Activated naive CD4-positive, alpha-beta T cell treated with anti-CD3 and anti-CD28 coated beads for 36 hours (primary cell): ENCODE data around the gene RNU1-4. TPM values are rescaled to one million over a fixed set of nuclear protein-coding genes. Genes with fewer than 3 reads are reported as not detected.
"Not testable (repeated sequence)": the region's sequence is repeated elsewhere in the genome, so short reads cannot be mapped to it uniquely, and the experiment has no call there.

Experiments used
- CTCF ChIA-PET: fragments of 350-600 bp; sonication (Branson Sonifier 250); formaldehyde crosslinking; loops from one replicate; lab custom pipeline; 2021; ENCODE audit warnings: antibody characterized with exemption; lab: Charles Lee
- DNase-seq: peaks from one replicate; pipeline ENCODE4 v3.0.0-alpha.2; 2020
- H3K27ac Mint-ChIP-seq: one replicate; pipeline ENCODE4 v1.8.0; 2021; ENCODE audit warnings: mild to moderate bottlenecking, mixed read lengths
- H3K27me3 Mint-ChIP-seq: one replicate; pipeline ENCODE4 v1.8.0; 2021; ENCODE audit warnings: low read depth, mixed read lengths
- H3K36me3 Mint-ChIP-seq: one replicate; pipeline ENCODE4 v1.8.0; 2021; ENCODE audit warnings: low read depth, mixed read lengths
- H3K4me1 Mint-ChIP-seq: one replicate; pipeline ENCODE4 v1.8.0; 2021; ENCODE audit warnings: low read depth, mixed read lengths
- H3K4me3 Mint-ChIP-seq: one replicate; pipeline ENCODE4 v1.8.0; 2021; ENCODE audit warnings: mild to moderate bottlenecking, moderate library complexity, mixed read lengths
- H3K9me3 Mint-ChIP-seq: one replicate; pipeline ENCODE4 v1.8.0; 2021; ENCODE audit warnings: mixed read lengths
- intact Hi-C: fragments of 100-400 bp; cut with micrococcal nuclease; formaldehyde crosslinking; loops from one replicate; pipeline ENCODE4 v1.15.1; 2023
- total RNA-seq, 2 experiments: library from RNA; stranded (reverse); gene quantifications; one replicate each; pipeline ENCODE4 v1.2.3, GENCODE V29; 2021

RNU1-4 gene
- total RNA-seq, 2 experiments from 2014 or later, result 1,341 to 1,386 TPM

GRCh38 chr1:16701189-16701588 is 39.1 kb upstream of the RNU1-4 start:
- intact Hi-C loops, H3K27ac Mint-ChIP-seq, H3K27me3 Mint-ChIP-seq, H3K4me3 Mint-ChIP-seq, H3K4me1 Mint-ChIP-seq, DNase-seq, H3K9me3 Mint-ChIP-seq, H3K36me3 Mint-ChIP-seq: not testable (repeated sequence)
- CTCF ChIA-PET, result interaction anchor here (1.3 to 1.7 kb wide), 4 partner anchors 8 to 26 kb away, joined by 3 to 5 read pairs (median 4); no protein-coding TSS in a partner anchor

- H3K27me3 Mint-ChIP-seq, H3K36me3 Mint-ChIP-seq, H3K4me3 Mint-ChIP-seq, H3K4me1 Mint-ChIP-seq, H3K9me3 Mint-ChIP-seq, intact Hi-C loops, H3K27ac Mint-ChIP-seq, DNase-seq: not testable (repeated sequence)
- CTCF ChIA-PET, result interaction anchor here (1.0 to 1.3 kb wide), 2 partner anchors 8 to 9 kb away, joined by 3 to 5 read pairs; no protein-coding TSS in a partner anchor
Measured at GRCh38 chr1:16702280-16702679, 38.0 kb upstream of the RNU1-4 start.

- H3K4me3 Mint-ChIP-seq, H3K27ac Mint-ChIP-seq, H3K4me1 Mint-ChIP-seq, H3K27me3 Mint-ChIP-seq, H3K9me3 Mint-ChIP-seq, DNase-seq, H3K36me3 Mint-ChIP-seq, intact Hi-C loops: not testable (repeated sequence)
- CTCF ChIA-PET, result interaction anchor here (1.0 kb wide), 2 partner anchors 8 to 82 kb away, joined by 3 read pairs; no protein-coding TSS in a partner anchor
Measured at GRCh38 chr1:16703141-16703540, 37.2 kb upstream of the RNU1-4 start.

- H3K27me3 Mint-ChIP-seq, H3K4me3 Mint-ChIP-seq, H3K36me3 Mint-ChIP-seq, H3K9me3 Mint-ChIP-seq, DNase-seq, H3K27ac Mint-ChIP-seq, intact Hi-C loops, H3K4me1 Mint-ChIP-seq: not testable (repeated sequence)
- CTCF ChIA-PET, result interaction anchor here (1.0 kb wide), 1 partner anchor 83 kb away, joined by 3 read pairs; no protein-coding TSS in a partner anchor
Measured at GRCh38 chr1:16703602-16704001, 36.7 kb upstream of the RNU1-4 start.

- H3K27ac Mint-ChIP-seq, DNase-seq, H3K4me3 Mint-ChIP-seq, H3K27me3 Mint-ChIP-seq, H3K4me1 Mint-ChIP-seq, intact Hi-C loops, H3K36me3 Mint-ChIP-seq, H3K9me3 Mint-ChIP-seq: not testable (repeated sequence)
- CTCF ChIA-PET, result interaction anchor here (1.0 kb wide), 1 partner anchor 83 kb away, joined by 3 read pairs; no protein-coding TSS in a partner anchor
Measured at GRCh38 chr1:16704076-16704475, 36.2 kb upstream of the RNU1-4 start.

- H3K27me3 Mint-ChIP-seq, DNase-seq, H3K9me3 Mint-ChIP-seq, H3K4me1 Mint-ChIP-seq, H3K27ac Mint-ChIP-seq, intact Hi-C loops, H3K36me3 Mint-ChIP-seq, H3K4me3 Mint-ChIP-seq: not testable (repeated sequence)
- CTCF ChIA-PET, result interaction anchor here (0.6 kb wide), 2 partner anchors 10 to 84 kb away, joined by 3 read pairs; no protein-coding TSS in a partner anchor
Measured at GRCh38 chr1:16704502-16705100, 35.7 kb upstream of the RNU1-4 start.

- H3K4me1 Mint-ChIP-seq, DNase-seq, H3K9me3 Mint-ChIP-seq, H3K4me3 Mint-ChIP-seq, H3K27ac Mint-ChIP-seq, H3K27me3 Mint-ChIP-seq, H3K36me3 Mint-ChIP-seq, intact Hi-C loops: not testable (repeated sequence)
- CTCF ChIA-PET, result interaction anchor here (0.5 to 1.5 kb wide), 6 partner anchors 12 to 102 kb away, joined by 3 to 4 read pairs (median 3); no protein-coding TSS in a partner anchor
Measured at GRCh38 chr1:16706302-16706701, 34.0 kb upstream of the RNU1-4 start.

GRCh38 chr1:16707130-16708093 is 32.9 kb upstream of the RNU1-4 start:
- DNase-seq, H3K4me3 Mint-ChIP-seq, H3K36me3 Mint-ChIP-seq, H3K9me3 Mint-ChIP-seq, intact Hi-C loops, H3K27me3 Mint-ChIP-seq, H3K27ac Mint-ChIP-seq, H3K4me1 Mint-ChIP-seq: not testable (repeated sequence)
- CTCF ChIA-PET, result interaction anchor here (0.6 to 1.8 kb wide), 10 partner anchors 10 to 185 kb away, joined by 3 to 9 read pairs (median 3); no protein-coding TSS in a partner anchor

- CTCF ChIA-PET, result interaction anchor here (1.1 to 1.3 kb wide), 2 partner anchors 13 to 184 kb away, joined by 3 to 4 read pairs; no protein-coding TSS in a partner anchor
- H3K4me1 Mint-ChIP-seq, H3K9me3 Mint-ChIP-seq, H3K36me3 Mint-ChIP-seq, DNase-seq, H3K4me3 Mint-ChIP-seq, intact Hi-C loops, H3K27ac Mint-ChIP-seq, H3K27me3 Mint-ChIP-seq: not testable (repeated sequence)
Measured at GRCh38 chr1:16708704-16709103, 31.6 kb upstream of the RNU1-4 start.

- H3K27ac Mint-ChIP-seq, H3K36me3 Mint-ChIP-seq, H3K4me1 Mint-ChIP-seq, H3K27me3 Mint-ChIP-seq, H3K9me3 Mint-ChIP-seq, intact Hi-C loops: not testable (repeated sequence)
- peak; percentile 73 for DNase-seq
- peak overlapping the region; percentile 6 for H3K4me3 Mint-ChIP-seq
- CTCF ChIA-PET, result interaction anchor here (0.6 to 1.3 kb wide), 3 partner anchors 14 to 194 kb away, joined by 3 to 4 read pairs (median 4); no protein-coding TSS in a partner anchor
Measured at GRCh38 chr1:16709659-16710087, 30.6 kb upstream of the RNU1-4 start.

- H3K4me1 Mint-ChIP-seq, H3K4me3 Mint-ChIP-seq, H3K27me3 Mint-ChIP-seq, intact Hi-C loops, DNase-seq, H3K36me3 Mint-ChIP-seq, H3K9me3 Mint-ChIP-seq, H3K27ac Mint-ChIP-seq: not testable (repeated sequence)
- CTCF ChIA-PET, result interaction anchor here (1.2 kb wide), 1 partner anchor 8 kb away, joined by 3 read pairs; no protein-coding TSS in a partner anchor
Measured at GRCh38 chr1:16710618-16711017, 29.7 kb upstream of the RNU1-4 start.

- intact Hi-C loops, H3K4me3 Mint-ChIP-seq, H3K9me3 Mint-ChIP-seq, H3K27ac Mint-ChIP-seq, DNase-seq, H3K36me3 Mint-ChIP-seq, H3K27me3 Mint-ChIP-seq, CTCF ChIA-PET, H3K4me1 Mint-ChIP-seq: not testable (repeated sequence)
Measured at GRCh38 chr1:16712131-16712530, 28.2 kb upstream of the RNU1-4 start.
